AG20443 (cell line): ENCODE data around the gene OVCA2.
"Not testable (repeated sequence)": the region's sequence is repeated elsewhere in the genome, so short reads cannot be mapped to it uniquely, and the experiment has no call there.

Experiments used
- DNase-seq: peaks from one replicate; pipeline ENCODE4 v3.0.0; 2012; ENCODE audit warnings: low spot score, mixed read lengths

OVCA2 gene

DNA sequence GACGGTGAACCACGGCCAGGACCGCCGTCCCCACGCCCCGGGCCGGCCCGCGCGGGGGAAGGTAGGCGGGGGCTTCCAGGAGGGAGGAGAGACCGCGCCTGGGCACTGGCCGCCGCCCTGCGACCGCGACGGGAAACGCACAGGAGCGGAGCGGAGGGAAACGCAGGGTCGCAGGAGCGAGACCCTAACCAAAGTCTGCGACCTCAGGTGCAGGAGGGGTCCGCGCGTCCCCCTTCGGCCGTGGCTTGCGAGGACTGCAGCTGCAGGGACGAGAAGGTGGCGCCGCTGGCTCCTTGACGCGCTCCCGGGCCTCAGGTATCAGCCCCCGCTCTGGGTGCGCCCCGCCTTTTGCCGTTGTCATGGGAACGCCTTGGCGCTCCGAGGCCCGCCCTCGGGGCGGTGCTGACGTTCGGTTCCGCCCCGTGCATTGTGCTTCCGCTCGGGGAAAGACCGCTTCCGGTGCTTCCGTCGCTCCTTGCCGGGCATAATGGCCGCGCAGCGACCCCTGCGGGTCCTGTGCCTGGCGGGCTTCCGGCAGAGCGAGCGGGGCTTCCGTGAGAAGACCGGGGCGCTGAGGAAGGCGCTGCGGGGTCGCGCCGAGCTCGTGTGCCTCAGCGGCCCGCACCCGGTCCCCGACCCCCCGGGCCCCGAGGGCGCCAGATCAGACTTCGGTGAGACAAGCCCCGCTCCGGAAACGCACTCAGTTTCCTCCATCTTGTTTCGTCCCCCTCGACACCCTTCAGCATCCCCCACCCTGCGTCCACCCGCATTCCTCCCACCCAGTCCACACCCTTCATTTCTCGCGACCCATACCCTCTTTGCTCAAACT is at the start of gene OVCA2:
Gene OVCA2 (plus strand): TSS at position 462 of the 829 bp plus-strand sequence. CDS start 26 bp downstream, at position 488.
- DNase-seq, result peak; percentile 95

DNA sequence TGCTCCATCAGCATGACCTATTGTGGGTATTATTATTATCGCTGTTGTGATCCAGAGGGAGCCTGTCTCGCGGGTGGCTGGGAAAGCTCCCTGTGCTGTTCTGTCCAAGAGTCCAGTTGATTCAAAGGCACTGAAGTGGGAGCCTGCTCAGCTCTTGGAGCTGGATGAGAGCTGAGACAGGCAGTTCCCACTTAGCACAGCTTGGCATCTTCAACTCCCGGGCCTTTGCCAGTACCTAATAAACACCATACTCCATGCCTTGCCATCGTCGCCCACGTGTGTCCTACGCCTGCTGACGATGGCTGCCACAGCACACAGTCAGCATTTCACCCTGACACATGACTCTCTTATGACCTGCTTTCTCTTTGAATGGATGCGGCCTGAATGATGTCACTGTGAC is 49.3 kb upstream of the OVCA2 start:
- DNase-seq, result no peak

DNA sequence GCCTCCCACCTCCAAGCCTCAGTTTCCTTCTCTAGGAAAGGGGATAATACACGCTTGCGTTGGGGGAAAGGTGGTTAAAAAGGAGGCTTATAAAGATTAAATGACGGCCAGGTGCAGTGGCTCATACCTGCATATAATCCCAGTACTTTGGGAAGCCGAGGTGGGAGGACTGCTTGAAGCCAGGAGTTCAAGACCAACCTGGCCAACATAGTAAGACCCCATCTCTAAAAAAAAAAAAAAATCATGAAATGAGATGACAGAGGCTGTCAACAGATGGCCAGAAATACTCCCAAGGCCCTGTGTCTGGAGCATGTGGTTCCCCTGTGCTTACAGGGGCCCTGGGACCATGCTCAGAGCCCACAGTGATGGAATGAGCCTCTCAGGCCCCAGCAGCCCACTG is 47.1 kb upstream of the OVCA2 start:
- DNase-seq, result no peak

GRCh38 chr17:1995321-1995892 is 46.4 kb upstream of the OVCA2 start:
- no peak for DNase-seq

GRCh38 chr17:1995907-1996799 is 45.7 kb upstream of the OVCA2 start:
- no peak for DNase-seq

DNA sequence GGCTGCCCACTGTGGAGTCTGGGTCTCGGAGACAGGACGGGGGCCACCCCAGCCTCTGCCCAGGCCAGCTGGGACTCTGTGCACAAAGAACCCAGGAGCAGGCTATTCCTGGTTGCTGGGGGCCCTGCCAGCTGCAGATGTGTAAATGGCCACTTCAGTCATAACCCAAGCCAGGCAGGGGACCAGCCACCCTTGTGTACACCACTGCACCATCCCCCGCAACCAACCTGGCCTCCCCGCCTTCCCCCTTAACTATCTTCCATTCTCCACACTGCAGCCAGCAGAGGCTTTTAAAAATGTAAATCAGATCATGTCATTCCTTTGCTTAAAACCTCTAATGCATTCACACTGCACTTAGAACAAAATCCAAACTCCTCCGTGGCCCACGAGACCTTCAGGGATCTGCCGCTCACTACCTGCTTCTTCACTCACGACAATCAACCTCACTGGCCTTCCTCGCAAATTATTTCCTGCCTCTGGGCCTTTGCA is 45.0 kb upstream of the OVCA2 start:
- no peak for DNase-seq

DNA sequence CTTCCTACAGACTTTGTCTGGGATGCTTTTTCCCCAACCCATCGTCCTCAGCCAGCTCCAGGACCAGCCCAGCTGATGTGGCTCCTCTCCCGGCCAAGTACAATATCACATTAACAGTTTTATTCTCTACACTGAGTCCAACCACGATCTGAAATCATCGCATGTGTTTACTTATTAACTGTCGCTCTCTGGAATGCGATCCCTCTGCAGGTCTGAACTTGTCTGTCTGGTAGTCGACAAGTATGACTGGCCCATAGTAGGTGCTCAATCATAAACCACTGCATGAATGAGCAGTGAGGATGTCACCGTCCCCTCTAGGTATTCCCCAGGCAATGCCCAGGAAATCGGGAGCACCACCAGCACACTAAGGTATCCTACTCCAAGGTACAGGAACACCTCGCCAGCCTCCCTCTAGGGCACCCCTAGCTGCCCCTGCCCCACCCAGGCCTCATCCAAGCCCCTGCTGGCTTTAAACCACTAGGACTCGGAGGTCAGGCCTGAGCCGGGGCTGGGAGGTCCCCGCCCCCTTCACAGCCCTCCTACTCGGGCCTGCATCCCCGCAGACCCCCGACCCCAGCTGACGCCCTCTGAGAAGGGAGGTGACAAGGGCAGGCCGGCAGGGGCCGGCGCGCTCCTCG is 44.4 kb upstream of the OVCA2 start:
- DNase-seq, result no peak

GRCh38 chr17:1997927-1998742 is 43.7 kb upstream of the OVCA2 start:
- DNase-seq, result peak; percentile 55

GRCh38 chr17:1999557-2000251 is 42.1 kb upstream of the OVCA2 start:
- peak; percentile 42 for DNase-seq

DNA sequence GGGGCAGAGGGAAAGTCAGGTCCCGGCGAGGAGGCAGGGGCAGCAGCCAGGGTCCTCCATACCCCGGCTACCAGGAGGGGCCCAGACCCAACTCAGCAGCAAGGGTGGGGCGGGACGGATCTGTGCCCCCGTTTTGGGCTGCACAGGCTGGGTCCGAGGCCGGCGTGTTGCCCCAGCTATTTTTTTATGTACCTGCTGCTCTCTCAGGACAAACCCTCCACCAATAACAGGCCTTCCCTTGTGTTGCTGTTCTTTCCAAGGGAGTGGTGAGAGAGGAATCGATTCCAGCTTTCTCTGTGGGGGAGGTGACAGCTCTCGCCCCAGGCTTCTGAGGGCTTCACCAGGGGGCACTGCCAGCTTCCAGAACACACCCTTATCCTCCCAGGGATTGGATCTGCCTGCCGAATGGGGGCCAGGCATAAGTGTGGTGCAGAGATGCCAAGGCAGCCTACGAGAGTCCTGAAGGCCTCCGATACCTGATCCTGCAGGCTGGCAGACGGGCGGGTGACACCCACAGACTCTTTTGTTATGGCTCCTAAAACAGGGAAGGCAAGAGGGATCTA is 39.0 kb upstream of the OVCA2 start:
- no peak for DNase-seq

DNA sequence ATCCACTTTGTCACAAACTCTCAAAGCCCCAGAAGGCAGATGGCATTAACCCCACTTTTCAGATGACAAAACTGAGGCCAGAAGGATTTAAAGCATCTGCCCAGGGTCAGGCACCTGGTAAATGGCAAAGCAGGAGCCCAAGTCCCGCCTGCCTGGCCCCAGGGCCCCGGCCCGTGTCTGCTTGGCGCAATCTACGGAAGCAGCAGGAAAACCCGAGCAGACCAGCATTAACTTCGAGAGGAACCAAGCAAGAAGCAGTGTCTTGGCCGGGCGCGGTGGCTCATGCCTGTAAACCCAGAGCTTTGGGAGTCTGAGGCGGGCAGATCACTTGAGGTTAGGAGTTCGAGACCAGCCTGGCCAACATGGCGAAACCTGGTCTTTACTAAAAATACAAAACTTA is 38.3 kb upstream of the OVCA2 start:
- DNase-seq, result no peak

DNA sequence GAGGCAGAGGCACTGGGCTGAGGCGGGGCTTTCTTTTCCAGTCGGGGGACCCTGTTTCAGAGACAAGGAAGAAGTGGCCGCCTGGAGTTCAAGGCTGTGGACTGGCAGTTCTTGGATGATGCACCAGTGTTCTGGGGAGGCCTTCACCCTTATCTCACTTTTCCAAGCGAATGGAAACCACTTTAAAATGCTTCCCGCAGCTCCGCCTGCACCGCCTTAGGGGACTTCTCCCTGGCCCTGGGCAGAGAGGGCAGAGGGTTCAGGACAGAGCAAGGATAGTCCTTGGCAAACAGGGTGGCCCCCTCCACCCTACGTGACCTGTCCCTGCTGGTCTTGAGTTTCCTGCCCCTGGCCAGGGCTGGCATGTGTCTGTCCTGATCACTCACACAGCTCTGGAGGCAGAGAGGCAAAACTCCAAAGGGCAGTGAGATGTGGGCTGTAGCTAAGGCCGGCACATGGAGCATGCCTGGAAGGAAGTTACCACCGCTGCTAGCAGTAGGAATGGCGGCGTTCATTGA is 37.3 kb upstream of the OVCA2 start:
- DNase-seq, result no peak

DNA sequence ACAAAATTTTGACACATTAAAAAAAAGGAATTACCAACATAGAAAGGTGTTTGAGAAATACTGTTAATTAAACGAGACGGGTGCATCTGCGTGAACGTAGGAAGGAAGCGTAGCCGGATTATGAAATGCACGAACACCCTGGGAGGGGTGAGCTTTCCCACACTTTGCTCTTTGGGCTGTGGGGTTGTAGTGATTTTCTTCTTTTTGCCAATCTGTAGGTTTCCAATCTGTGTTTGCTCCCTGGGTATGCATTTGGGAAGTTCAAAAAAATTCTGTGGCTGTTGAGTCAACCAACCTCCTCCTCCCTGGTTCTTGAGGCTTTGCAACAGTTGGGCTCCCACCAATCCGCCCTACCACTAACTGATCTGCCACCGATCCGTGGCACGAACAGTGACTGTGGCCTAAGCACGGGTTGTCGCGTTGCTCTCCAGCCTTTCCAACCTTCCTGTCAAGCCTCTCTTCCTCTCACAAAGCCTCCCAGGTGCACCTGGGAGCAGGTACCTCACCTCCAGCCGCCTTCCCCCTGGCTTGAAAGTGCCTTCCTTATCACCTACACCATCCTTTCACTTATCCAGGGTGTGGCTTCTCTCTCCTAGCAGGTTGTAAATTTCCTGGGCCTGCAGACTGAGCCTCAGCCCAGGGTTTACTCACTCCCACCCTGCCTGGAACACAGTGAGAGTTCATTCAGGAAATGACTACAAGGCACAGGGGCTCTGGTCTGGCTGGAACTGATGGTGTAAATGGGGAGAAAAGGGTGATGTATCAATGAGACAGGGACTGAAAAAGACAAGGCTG is 33.3 kb upstream of the OVCA2 start:
- no peak for DNase-seq

DNA sequence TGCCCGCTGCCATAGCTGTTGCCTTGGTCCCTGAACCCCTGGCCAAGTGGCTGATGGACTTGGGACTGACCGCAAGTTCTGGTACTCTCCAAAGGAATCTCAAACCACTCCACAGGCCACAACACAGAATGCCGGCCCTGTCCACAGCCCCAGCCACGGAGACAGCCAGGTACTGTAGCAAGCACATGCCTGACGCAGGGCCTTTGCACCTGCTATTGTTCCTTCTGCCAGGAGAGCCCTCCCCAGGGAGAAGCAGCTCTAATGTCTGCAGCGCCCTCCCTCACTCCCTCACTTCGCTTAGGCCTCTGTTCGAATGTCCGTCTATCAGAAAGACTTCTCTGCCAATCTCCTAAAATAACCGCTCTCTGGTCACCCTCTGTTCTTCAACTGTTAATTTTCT is 32.1 kb upstream of the OVCA2 start:
- DNase-seq, result no peak

GRCh38 chr17:2011411-2012371 is 30.1 kb upstream of the OVCA2 start:
- peak; percentile 89 for DNase-seq

DNA sequence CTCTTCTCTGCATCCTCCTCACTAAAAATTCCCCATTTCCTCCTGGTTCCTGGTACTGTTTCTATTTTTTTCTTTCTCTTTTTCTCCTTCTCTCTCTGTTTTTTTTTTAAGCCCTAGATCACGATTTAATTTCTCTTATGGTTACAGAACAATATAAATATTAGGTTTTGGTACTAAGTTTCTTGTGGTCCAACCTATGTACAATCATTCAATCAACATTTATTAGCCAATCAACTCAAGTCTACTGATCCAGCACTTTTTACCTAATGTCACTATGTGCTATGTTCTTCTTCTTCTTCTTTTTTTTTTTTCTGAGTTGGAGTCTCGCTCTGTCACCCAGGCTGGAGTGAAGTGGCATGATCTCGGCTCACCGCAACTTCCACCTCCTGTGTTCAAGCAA is 29.3 kb upstream of the OVCA2 start:
- no peak for DNase-seq

- not testable (repeated sequence) for DNase-seq
Measured at GRCh38 chr17:2013220-2013993, 28.4 kb upstream of the OVCA2 start.
